Inferior parietal cortex (tissue), 1 donor: ENCODE measurements around the gene HSD17B2.

Experiments
- DNase-seq: peaks from one replicate; pipeline ENCODE4 v3.0.0-alpha.2; 2016; ENCODE audit errors: extremely low spot score

HSD17B2 gene

DNA sequence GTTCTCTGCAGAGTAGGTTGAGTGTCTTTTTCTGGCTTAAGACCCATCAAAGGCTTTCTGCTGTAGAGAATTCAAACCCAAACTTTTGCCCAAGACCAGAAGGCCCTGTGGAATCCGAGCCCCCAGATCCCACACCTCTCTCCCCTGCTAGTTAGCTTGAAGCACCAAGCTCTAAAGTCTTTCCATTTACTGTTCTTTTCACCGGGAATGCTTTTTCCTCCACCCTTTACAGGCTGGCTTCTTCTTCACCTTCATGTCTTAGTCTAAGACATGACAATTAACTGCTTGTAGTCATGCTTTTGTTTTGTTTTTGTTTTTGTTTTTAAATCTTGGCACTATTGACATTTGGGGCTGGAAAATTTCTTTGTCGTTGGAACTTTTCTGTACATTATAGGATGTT is 15.5 kb downstream of the HSD17B2 start:
- no peak for DNase-seq

DNA sequence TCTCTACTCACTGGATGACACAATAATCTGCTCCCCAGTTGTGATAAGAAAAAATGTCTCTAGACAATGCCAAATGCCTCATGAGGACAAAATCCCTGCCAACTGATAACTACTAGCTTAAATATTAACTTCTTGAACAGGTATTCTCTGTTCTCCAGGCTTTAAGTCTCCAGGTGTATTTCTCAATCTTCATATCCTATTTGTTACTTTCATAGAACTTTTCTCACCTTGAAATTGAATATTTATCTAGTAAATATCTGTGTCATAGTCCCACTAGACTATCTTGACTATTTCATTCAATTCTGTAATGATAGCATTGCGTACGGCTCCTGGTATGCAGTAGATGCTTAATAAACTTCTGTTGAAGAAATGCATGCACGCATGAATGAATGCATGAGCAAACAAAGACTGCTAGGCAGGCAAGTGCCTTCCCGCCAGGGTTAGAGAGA is 15.9 kb downstream of the HSD17B2 start:
- DNase-seq, result no peak

DNA sequence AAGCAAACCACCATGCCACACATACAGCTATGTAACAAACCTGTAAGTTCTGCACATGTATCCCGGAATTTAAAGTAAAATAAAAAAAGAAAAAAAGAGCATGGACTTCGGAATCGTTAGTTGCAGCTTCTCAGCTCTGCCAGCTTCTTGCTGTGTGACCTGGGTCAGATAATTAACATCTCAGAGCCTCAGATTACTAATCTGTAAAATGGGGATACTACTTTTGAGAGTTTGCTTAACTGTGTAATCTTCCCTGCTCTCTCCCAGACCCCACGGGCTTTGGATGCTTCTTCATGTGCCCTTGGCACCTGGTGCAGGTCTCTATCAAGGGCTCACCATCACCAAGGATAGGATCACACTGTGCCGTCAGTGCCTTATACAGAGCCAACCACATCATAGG is 16.6 kb downstream of the HSD17B2 start:
- no peak for DNase-seq

DNA sequence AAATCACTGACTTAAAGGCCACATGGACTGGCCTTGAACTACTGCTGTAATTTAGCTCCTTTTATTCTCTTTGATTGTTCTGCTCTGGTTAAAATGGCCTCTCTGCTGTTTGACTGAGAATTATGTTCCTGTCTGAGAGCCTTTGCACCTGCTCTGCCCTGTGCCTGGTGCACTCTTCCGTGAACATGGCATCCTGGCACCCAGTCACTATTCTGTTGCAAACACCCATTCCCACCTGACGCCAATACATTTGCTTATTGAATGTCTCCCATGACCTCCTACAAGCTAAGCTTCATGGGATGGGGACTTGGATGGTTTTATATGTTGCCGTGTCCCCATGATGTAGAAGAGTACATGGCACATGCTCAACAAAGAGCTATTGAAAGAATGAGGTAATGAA is 20.1 kb downstream of the HSD17B2 start:
- DNase-seq, result no peak

DNA sequence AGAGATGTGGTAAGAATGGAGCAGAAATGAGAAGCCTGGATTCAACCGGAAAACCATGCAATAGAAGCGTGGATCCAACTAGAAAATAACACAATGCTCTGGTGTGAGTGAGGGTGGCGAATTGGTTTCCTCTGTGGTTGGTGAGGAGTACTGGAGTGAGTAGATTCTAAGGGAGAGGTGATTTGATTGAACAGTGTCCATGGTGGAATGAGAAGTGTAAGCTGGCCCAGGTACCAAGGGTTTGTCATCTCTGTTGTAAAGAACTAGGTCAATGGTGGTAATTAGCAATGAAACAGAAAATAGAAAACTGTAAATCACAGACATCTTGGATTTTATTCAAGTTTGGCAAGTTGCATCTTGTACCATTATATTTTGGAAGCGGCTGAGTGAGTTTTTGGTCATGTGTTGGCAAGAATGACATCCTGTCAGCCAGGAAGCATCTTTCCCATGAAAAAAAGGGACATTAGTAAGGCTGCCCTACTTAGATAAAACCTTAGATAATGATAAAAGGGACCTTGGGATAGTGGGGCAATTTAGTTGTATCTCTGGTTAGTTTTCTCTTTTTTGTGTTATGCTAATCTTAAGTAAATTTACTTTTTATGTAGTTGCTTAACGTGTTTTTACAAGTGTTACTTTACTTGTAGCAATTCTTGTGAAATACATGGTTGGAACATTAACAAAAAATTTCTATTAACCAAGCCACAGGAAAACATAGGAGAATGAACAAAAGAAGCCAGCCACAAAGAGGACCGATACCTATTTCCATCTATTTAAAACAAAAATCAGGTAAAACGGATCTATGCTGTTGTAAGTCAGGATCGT is 20.9 kb downstream of the HSD17B2 start:
- no peak for DNase-seq

DNA sequence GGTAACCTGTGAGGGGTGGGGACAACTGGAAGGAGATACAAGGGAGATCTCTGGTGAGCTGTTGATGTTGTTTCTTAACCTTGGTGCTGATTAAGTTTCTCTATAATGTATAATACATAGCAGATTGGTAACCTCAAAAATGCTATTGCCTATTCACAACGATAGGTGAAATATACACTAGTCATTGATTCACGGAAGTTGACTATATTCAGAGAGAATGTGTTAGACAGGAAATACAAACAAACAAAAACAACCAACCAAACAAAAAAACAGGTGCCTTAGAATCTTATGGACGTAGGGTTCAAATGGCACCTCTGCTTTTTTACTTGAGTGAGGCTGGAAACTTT is 21.5 kb downstream of the HSD17B2 start:
- DNase-seq, result no peak

DNA sequence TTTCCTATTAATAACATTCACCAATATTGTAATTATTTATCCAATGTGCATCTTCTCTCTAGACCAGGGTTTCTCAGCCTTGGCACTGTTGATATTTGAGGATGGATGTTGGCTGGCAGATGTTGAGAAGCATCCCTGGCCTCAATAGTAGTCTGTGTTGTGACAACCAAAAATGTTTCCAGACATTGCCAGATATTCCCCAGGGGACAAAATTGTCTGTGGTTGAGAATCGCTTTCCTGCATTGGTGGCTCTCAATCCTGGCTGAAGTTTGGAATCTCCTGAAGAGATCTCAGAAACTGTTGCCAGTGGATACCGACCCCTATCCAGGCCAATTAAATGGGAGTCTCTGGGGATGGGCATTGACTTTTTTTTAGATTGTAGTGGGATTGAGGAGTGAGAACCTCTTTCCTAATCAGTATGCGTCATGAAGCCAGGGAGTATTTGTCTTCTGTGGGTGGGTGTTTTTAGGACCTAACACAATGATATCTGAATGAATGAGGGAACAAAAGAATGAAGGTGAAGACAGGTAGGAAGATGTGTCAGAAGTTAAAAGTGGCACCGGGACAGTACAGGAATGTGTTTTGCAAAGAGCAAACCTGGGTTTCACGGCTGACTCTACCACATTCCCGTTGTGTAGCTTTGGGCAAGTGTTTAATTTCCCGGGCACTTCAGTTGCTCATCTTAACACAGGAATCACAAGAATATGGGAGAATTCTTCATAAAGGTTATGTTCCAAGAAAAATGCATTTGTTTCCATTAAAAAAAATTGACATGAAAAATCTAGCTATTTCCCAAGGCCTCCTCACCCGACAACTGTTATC is 24.3 kb downstream of the HSD17B2 start:
- no peak for DNase-seq

DNA sequence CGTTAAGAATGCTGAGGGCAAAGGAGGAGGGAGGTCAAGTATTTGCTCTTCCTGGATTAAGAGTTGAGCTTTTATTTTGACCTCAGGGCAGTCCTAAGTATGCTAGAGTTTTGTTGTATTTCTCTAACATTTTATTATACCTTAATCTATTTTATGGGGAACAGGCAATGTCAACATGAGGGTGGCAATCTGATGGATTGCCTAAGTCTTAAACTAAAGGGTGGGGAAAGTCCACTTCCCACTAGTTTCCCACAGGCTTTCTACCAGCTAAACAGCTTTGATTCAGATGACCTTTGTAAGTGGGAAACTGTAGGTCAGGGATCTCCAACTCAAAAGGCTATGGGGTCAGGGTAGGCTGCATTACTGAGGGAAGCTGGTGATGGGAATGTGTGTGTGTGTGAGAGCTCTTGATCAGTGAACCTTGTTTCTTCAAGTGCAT is 24.9 kb downstream of the HSD17B2 start:
- no peak for DNase-seq

DNA sequence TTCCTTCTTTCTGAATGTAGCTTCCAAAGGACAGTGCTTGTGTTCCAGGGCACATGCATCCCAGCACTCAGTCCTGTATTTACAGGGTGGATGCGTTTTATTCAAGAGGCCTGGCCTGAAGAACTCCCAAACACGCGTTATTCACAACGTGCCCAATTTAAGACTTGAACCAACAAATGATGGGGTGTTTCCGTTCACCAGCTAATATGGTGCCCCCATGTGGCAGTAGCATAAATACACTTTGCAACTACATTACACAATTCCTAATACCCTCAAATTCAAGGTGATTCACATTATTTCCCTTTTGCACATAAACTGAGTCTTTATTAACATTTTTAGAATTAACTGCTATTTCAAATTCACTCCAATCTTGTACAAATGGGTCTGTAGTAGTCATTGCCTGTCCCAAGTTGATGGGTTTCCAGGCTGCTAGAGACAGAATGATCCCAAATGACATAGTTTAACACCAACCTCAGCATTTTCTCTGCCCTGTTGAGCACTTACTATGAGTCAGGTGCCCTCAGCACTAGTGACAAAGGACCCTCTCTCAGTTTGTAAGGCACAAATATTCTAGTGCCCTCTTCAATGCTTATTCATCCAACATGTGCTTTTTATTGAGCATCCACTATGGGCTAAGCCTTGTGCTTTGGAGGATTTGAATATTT is 26.9 kb downstream of the HSD17B2 start:
- peak; percentile 2 for DNase-seq

DNA sequence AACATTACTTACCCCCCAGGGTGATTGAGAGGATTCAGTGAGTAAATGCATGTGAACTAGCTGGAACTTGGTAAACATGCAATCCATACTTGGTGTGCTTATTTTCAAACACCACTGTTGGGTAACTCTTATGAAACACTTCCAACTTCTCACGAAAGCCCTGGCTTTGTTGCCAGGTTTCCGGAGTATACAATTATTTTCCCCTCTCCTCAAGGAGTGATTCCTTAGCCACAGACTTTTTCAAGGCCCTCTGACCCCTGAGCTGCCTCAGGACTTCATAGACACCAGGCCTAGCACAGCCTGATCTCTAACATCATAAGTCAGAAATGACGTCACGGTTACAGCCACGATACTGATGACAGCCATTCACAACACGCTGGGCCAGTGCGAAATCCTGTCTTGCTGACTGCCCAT is 27.6 kb downstream of the HSD17B2 start:
- no peak for DNase-seq

DNA sequence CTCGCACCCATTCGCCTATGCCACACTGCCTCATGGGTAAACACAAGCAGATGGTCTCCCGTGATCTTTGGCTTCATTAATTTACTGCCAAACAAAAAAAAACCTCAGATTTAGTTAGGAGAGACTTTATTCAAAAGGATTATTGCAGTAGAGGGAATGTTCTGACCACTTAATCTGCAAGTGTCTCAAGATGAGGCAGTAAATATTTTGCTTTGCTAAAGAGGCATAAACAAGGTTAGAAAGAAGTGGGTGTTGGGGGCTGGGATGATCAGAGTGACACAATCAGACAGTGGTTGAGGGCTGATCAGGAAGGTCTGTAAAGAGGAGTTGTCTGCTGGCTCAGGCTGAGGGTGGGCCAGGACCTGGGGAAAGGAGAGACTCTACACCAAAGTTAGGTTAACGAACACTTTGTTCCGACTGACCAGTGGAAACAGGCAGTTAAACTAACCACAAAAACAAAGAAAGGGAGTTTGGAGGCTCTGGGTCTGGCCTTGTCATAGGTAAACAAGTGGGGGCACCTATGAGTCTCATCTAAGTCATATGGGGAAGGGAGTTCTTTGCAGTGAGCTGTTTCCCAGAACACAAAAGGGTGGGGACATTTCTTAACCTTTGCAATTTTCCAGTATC is 28.5 kb downstream of the HSD17B2 start:
- no peak for DNase-seq

DNA sequence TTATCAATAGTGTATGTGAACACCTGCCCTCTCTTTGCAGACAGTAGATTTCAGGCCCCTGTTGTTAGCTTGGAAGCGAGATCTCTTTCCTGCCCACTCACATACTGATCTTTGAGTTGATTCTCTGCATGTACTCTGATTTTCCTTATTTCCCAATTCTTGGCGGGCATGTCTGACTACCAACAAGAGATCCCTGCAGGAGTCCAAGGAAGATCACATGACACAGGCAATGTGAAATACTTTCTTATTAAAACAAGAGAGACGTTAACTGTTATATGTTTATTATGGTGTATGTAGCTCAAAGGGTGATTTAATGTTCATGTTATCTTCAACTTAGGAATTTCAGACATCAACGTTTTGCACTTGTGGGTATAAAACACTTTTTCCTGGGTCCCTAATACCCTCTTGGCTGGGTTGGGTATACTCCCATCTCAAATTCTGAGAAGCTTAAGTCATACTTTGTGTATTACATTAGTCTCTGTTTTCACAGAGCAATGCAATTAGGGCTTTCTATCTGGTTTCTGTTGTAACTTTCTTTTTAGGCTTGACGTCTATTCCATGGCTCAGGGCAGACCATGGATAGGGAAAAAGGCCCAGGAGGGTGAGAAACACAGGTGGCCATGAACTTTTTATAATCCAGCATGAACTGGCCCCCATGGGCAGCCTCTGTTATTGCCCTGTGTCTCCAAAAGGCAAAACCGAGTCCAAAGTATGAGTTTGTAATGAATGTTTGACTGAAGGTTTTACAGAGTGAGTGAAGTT is 32.2 kb downstream of the HSD17B2 start:
- no peak for DNase-seq

DNA sequence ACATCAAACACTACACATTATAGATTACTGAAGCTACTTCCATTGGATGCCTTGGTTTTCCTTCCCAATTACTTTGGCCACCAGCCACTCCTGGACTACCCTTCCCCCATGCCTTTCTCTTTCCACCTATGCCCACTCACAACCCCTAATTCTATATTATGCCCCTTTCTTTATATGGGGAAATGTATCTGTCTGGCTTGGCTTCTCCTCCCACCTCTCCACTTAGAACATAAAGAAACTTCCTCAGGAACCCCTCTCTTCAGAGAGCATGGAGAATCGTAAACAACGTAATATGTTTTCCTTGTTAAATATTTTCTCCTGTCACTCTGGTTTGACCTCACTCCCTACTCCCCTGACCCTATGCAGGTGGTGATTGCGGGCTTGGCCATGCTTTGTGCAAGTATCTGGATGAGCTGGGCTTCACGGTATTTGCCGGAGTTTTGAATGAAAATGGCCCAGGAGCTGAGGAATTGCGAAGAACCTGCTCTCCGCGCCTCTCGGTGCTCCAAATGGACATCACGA is 32.8 kb downstream of the HSD17B2 start:
- no peak for DNase-seq

DNA sequence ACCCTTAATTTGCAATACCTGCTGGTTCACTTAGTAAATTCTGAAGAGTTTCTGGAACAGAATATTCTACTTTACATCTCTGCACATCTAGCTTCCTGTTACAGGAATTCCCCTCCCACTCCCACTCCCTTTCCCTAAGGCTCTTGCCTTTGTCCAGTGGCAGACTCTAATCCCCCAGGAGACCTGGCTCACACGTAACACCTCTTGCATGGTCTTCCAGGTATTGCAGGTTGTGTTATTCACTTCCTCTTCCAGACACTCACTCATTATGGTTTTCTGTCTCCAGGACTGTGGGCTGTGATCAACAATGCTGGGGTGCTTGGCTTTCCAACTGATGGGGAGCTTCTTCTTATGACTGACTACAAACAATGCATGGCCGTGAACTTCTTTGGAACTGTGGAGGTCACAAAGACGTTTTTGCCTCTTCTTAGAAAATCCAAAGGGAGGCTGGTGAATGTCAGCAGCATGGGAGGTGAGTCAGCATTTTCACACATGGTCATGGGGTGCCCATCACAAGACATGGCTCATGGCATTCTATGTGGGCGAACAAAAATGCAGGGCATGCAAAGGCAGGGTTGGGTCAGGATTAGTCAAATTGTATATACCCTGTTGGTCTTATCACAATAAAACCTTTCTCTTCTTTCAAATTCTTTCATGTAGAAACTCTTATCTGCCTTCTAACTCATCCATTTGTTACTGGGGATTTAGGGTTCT is 35.8 kb downstream of the HSD17B2 start:
- DNase-seq, result no peak

DNA sequence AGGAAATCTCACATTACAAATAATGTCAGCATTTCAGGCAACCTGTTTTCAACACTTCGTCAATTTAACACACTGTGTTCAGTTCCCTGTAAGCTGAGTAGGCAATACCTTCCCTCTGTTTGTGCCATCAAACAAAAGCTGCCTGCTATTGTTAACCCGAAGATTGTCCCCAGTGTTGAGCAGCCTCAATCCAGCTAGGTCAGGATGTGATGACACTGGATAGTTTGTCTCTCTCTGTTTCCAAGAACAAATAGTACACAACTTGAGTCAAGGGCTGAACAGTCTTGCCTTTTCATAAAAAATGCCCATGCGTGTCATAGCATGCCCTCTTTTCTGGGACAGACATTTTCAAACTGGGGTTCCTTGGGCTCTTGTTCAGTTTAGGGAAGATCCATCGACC is 36.4 kb downstream of the HSD17B2 start:
- no peak for DNase-seq

DNA sequence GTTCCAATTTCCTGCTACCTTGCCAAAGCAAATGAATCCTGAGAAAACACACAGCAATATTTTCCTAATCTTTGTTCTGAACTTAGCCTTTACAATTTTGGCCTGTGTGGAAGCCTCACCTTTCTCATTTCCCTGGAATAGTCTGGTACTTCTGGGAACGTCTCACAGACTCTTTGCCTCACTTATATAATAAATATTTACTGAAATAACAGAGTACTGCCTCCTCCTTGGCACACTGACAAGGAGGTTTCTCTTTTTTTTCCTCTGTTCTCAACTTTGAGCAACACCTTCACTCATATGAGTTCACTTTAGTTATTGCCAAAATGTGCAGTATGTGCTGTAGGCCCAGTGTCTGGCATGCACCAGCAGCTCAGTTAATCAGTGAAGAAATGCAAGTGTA is 37.3 kb downstream of the HSD17B2 start:
- DNase-seq, result no peak

DNA sequence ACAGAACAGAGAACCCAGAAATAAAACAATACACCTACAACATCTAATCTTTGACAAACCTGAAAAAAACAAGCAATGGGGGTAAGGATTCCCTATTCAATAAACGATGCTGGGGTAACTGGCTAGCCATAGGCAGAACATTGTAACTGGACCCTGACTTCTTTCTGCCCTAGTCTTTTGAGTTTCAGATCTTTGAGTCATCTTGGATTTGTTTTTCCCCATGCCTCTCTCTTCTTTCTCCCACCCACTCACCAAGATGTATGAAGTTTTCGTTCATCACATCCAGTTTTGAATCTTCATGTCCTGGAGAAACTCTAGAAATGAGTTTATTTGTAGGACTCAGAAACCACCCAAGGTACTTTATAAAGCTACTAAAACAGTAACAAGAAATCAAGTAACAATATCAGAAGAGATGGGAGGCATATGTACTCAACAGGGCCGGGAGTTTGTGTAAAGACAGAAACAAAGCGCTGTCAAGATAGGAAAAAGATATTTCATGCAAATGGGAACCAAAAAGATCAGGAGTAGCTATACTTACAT is 39.0 kb downstream of the HSD17B2 start:
- no peak for DNase-seq

DNA sequence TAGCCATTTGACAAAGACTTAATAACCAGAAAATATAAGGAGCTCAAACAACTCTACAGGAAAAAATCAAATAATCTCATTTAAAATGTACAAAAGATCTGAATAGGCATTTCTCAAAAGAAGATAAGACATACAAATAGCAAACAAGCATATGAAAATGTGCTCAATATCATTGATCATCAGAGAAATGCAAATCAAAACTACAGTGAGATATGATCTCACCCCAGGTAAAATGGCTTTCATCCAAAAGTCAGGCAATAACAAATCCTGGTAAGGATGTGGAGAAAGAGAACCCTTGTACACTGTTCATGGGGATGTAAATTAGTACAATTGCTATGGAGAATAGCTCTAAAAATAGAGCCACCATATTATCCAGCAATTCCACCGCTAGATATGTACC is 43.1 kb downstream of the HSD17B2 start:
- DNase-seq, result no peak

DNA sequence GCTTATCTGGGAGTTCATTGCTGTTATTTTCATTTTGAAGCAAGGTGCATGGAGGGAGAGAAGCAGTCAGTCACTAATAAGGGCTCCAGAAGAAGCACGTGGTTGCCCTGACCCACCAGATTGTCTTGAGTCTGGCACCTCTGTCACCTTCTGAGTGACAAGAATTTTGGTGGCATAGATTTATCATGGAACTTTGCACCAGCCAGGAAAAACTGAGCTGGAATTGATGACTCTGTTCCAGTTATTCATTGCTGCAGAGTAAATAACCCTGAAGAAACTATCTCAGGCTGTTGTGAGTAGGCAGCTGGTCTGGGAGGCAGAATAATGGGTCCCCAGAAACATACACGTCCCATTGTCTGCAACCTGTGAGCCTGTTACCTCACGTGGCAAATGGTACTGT is 44.8 kb downstream of the HSD17B2 start:
- no peak for DNase-seq

DNA sequence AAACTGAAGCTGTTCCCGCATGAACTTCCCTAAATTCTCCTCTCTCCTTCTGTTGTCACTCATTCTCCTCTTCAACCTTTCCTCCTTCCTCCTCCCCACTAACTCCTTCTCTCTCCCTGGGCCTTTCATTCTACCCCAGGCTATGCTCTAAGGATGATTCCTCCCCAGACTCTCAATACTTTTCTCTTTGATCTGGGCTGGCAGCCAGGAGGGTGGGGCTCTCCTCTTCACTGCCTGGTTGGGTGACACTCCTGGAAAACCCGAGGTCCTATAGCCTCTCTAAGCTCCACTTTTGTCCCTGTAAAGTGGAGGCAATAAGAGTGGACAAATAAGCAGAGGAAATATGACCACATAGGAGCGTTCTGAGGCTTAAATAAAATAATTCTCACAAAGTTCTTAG is 46.2 kb downstream of the HSD17B2 start:
- DNase-seq, result no peak
